Testis (tissue), 3 donors: ENCODE measurements around the gene VPS72. TPM values are rescaled to one million over a fixed set of nuclear protein-coding genes. Genes with fewer than 3 reads are reported as not detected.

Experiments used
- DNase-seq: peaks from one replicate; pipeline ENCODE4 v3.0.0-alpha.2; 2019
- H3K27ac ChIP-seq, 2 donors: fragments of 200-600 bp; sonication (generic); one replicate each; pipeline ENCODE4 v1.5.1; 2019
- H3K27me3 ChIP-seq: fragments of 200-600 bp; sonication (generic); one replicate; pipeline ENCODE4 v1.5.1; 2019
- H3K36me3 ChIP-seq: fragments of 200-600 bp; sonication (generic); one replicate; pipeline ENCODE4 v1.5.1; 2017; ENCODE audit warnings: low read depth; ENCODE audit errors: missing control alignments
- H3K4me1 ChIP-seq: fragments of 200-600 bp; sonication (generic); one replicate; pipeline ENCODE4 v1.5.1; 2019
- H3K4me3 ChIP-seq, 2 donors: fragments of 200-600 bp; sonication (generic); one replicate each; pipeline ENCODE4 v1.5.1; 2017 to 2019
- H3K9me3 ChIP-seq: fragments of 200-600 bp; sonication (generic); one replicate; pipeline ENCODE4 v1.5.1; 2017
- POLR2A ChIP-seq: fragments of 450-650 bp; IDR thresholded peaks from one replicate; pipeline ENCODE4 v1.6.1; 2017; ENCODE audit warnings: antibody characterized with exemption, mild to moderate bottlenecking, moderate library complexity
- WGBS, 2 donors: methylation state at CpG; one replicate each; pipeline ENCODE4 v1.1.5; 2018; 5-methylcytosine and 5-hydroxymethylcytosine counted together
- intact Hi-C: fragments of 100-400 bp; cut with DNase I; formaldehyde crosslinking; loops from one replicate; pipeline ENCODE4 v1.15.1; 2023; ENCODE audit warnings: low total_unique reads
- polyA plus RNA-seq: library from polyadenylated mRNA; stranded (reverse); fragments of 350-450 nt; fragmentation: Illumina TruSeq; extraction: RNeasy Lipid Tissue Mini Kit (QIAGEN cat#74804); gene quantifications from one replicate; pipeline ENCODE4 v1.2.3, GENCODE V29; 2014; ENCODE audit warnings: low read depth, low replicate concordance; ENCODE audit not compliant: insufficient read depth
- total RNA-seq, 2 donors: library from RNA; depleted of rRNA; stranded (reverse); fragments of >200 nt; gene quantifications; one replicate each; pipeline ENCODE4 v1.2.3, GENCODE V29; 2016
- TF ChIP-seq, protein P1 (sequence below), 3 experiments: fragments of 450-650 bp in 2 of 3; fragments of 200-600 bp in 1 of 3; sonication (generic) in 1 of 3; IDR thresholded peaks; one replicate each; pipeline ENCODE4 v1.5.1; 2016 to 2019; ENCODE audit warnings: antibody characterized with exemption in 3 of 3, mild to moderate bottlenecking in 2 of 3, moderate library complexity in 1 of 3

The VPS72 gene
- total and polyA plus RNA-seq, 3 donors from 2014 or later: 31.9 to 57.9 (median 42.7) TPM

DNA sequence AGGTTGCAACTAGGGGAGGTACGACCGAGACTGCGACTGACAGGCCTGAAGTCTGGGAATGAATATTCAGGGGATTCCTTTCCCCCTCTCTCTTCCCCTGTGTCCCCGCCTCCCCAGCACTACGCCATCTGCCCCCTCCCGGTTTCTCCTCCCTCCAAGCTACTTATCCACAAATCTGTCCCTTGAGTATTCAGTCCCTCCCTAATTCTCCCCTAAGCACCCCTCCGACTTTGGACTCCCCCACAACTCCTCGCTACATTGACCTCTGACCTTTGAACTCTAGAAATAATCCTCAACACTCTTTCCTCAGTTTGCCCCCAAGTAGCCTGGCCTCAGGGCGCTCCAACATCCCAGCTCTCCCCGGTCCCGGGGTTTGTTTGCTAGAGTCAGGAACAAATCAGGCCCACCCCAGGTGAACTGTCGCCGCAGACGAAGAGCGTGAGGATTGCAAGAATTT is 24.7 kb downstream of the VPS72 start:
- H3K36me3 ChIP-seq: no peaks in the 10 kb centered on the region
- DNase-seq: peak; percentile 60
- WGBS, 2 donors: 2 to 3% methylated on average over 15 of the region's 15 CpGs
- no peaks in the 10 kb centered on the region for H3K27me3 ChIP-seq
- peak overlapping the region; percentile 66 to 81 for H3K27ac ChIP-seq
- peaks cover 15% of the 10 kb centered on the region for H3K4me1 ChIP-seq
- no peaks in the 10 kb centered on the region for H3K9me3 ChIP-seq
- intact Hi-C loops: no loop called here
- TF ChIP-seq, protein P1, sequence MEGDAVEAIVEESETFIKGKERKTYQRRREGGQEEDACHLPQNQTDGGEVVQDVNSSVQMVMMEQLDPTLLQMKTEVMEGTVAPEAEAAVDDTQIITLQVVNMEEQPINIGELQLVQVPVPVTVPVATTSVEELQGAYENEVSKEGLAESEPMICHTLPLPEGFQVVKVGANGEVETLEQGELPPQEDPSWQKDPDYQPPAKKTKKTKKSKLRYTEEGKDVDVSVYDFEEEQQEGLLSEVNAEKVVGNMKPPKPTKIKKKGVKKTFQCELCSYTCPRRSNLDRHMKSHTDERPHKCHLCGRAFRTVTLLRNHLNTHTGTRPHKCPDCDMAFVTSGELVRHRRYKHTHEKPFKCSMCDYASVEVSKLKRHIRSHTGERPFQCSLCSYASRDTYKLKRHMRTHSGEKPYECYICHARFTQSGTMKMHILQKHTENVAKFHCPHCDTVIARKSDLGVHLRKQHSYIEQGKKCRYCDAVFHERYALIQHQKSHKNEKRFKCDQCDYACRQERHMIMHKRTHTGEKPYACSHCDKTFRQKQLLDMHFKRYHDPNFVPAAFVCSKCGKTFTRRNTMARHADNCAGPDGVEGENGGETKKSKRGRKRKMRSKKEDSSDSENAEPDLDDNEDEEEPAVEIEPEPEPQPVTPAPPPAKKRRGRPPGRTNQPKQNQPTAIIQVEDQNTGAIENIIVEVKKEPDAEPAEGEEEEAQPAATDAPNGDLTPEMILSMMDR (IDR thresholded peaks at IDR 0.05): no peak
- TF ChIP-seq POLR2A: no peak
- H3K4me3 ChIP-seq: peak overlapping the region; percentile 67 to 88

DNA sequence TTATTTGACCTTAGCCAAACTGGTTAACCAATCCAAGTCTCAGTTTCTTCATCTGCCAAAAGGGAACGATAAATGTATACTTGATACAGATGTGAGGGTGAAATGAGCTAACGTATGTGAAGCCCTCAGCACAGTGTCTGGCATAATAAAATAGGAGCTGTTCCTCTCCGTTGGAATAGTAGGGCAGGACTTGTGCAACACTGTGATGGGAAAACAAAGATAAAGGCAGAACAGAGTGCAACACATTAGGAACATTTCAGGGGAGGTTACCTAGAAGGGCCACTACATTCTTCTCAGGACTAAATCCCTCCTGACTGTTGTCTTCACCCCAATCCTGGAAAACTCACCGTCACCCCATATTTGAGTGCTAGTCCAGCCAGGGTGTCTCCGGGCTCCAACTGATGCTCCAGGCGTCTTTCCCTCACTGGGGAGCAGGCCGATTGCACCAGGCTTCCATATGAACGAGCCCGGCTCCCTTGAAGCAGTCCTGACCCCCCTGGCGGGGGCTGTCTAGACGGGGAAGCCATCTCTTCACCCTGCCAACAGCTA is 25.2 kb downstream of the VPS72 start:
- 13 to 14% methylated on average over 8 to 11 of the region's 11 CpGs for WGBS, 2 donors
- Histone ChIP-seq H3K4me3 (peak overlapping the region; percentile 67 to 88), H3K27me3 (no peaks in the 10 kb centered on the region), H3K4me1 (peaks cover 15% of the 10 kb centered on the region), H3K9me3 (no peaks in the 10 kb centered on the region), H3K27ac (peak overlapping the region; percentile 66 to 81), H3K36me3 (no peaks in the 10 kb centered on the region)
- DNase-seq: no peak
- TF ChIP-seq POLR2A: no peak
- TF ChIP-seq, protein P1 (IDR thresholded peaks at IDR 0.05): no peak
- intact Hi-C loops: no loop called here

DNA sequence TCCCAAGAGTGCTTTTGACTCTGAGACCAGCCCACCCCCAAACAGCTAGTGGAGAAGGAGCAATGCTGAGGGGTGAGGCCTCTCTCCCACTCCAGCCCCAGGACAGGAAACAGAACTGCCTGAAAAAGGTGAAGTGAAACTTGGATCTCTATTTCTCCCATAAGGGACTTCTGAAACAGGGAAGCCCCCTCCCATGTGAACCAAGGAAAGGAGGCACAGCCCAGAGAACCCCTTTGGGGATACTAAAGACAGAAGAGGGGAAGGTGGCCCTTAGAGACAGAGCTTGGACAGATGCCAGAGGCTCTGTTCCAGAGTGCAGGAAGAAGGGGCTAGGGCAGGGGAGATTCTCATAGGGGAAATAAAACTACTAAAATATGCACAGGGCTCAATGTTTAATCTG is 30.6 kb downstream of the VPS72 start:
- Histone ChIP-seq H3K27me3 (no peaks in the 10 kb centered on the region), H3K4me3 (no peak overlapping the region), H3K36me3 (no peaks in the 10 kb centered on the region), H3K4me1 (peaks cover 8% of the 10 kb centered on the region), H3K27ac (no peak overlapping the region), H3K9me3 (no peaks in the 10 kb centered on the region)
- TF ChIP-seq, protein P1 (IDR thresholded peaks at IDR 0.05): no peak
- no peak for TF ChIP-seq POLR2A
- no peak for DNase-seq
- intact Hi-C loops: no loop called here

GRCh38 chr1:151158751-151159251 is 31.2 kb downstream of the VPS72 start:
- DNase-seq: no peak
- peaks cover 4% of the 10 kb centered on the region for H3K4me1 ChIP-seq
- WGBS, 2 donors: 81 to 84% methylated on average over 19 to 22 of the region's 22 CpGs
- TF ChIP-seq, protein P1 (IDR thresholded peaks at IDR 0.05): no peak
- TF ChIP-seq POLR2A: no peak
- no peak overlapping the region for H3K4me3 ChIP-seq
- H3K27ac ChIP-seq: no peak overlapping the region
- intact Hi-C loops: no loop called here
- no peaks in the 10 kb centered on the region for H3K9me3 ChIP-seq
- no peaks in the 10 kb centered on the region for H3K36me3 ChIP-seq
- no peaks in the 10 kb centered on the region for H3K27me3 ChIP-seq

DNA sequence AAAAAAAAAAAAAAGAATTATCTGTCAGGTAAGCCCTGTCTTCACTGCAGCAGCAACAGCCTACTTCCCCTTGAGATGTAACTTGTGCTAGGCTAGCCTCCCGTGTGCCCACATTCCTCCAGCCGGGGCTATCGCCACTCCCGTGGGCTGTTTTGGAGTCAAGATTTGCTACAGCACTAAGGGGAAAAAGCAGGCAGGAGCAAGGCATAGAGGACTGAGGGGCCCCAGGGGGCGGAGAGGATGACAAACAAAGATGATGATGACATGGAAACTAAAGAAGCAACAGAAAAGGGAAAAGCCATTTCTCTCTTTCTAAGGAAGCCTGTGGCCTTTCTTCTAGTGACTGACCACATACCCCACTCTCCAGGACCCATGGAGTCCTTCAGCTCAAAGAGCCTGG is 31.7 kb downstream of the VPS72 start:
- Histone ChIP-seq H3K36me3 (no peaks in the 10 kb centered on the region), H3K27ac (no peak overlapping the region), H3K27me3 (no peaks in the 10 kb centered on the region), H3K4me3 (no peak overlapping the region), H3K9me3 (no peaks in the 10 kb centered on the region), H3K4me1 (peaks cover 4% of the 10 kb centered on the region)
- intact Hi-C loops: no loop called here
- TF ChIP-seq POLR2A: no peak
- TF ChIP-seq, protein P1 (IDR thresholded peaks at IDR 0.05): no peak
- WGBS, 2 donors: 71 to 77% methylated on average over 5 of the region's 5 CpGs
- no peak for DNase-seq
